A549 (cell line): ENCODE data around the gene DDIT3. TPM values are rescaled to one million over a fixed set of nuclear protein-coding genes. Genes with fewer than 3 reads are reported as not detected.

Source experiments
- ATAC-seq, 2 experiments: fragments of 200-7000 bp in 1 of 2; fragments of >200 bp in 1 of 2; cut with Nextera tagmentation in 1 of 2; cut with Tn5 transposase in 1 of 2; 3 replicates each; pipeline versions ENCODE4 v1.8.0 to v1.9.1; 2018 to 2020; ENCODE audit warnings: mild to moderate bottlenecking in 1 of 2, moderate library complexity in 1 of 2
- CTCF ChIA-PET: fragments of 300-600 bp; sonication (Branson Sonifier 250); formaldehyde crosslinking; extraction: SDS; loops from one replicate; lab custom pipeline; 2021; ENCODE audit warnings: antibody characterized with exemption, inconsistent platforms; lab: Yijun Ruan, JAX
- POLR2A ChIA-PET: fragments of 350-600 bp; formaldehyde crosslinking; extraction: SDS; loops from one replicate; lab custom pipeline; 2021; ENCODE audit warnings: antibody characterized with exemption, inconsistent platforms; lab: Yijun Ruan, JAX
- DNase-seq, 2 experiments: peaks; one replicate each; pipeline versions ENCODE4 v3.0.0 to v3.0.0-alpha.2; 2011 to 2016; ENCODE audit warnings: low read depth in 1 of 2, low spot score in 1 of 2
- FAIRE-seq: peaks from 2 replicates; lab custom pipeline; 2011; peaks lifted over from hg19 to GRCh38; lab: Jason Lieb, UNC
- H3K27ac ChIP-seq, 2 experiments: fragments of >200 bp; sonication (Bioruptor Twin); formaldehyde crosslinking; 3 replicates each; pipeline ENCODE4 v1.5.1; 2016 to 2017
- H3K4me1 ChIP-seq: fragments of >200 bp; sonication (Bioruptor Twin); formaldehyde crosslinking; 3 replicates; pipeline ENCODE4 v1.6.1; 2016
- H3K4me2 ChIP-seq: fragments of >200 bp; sonication (Bioruptor Twin); formaldehyde crosslinking; 3 replicates; pipeline ENCODE4 v1.6.1; 2016
- H3K4me3 ChIP-seq: fragments of >200 bp; sonication (Bioruptor Twin); formaldehyde crosslinking; 3 replicates; pipeline ENCODE4 v1.5.1; 2016
- H3K9me3 ChIP-seq: fragments of >200 bp; sonication (Bioruptor Twin); formaldehyde crosslinking; 3 replicates; pipeline ENCODE4 v1.6.1; 2016
- EHF ChIP-seq: fragments of 250-450 bp; sonication (Bioruptor Pico); IDR thresholded peaks from 2 replicates; pipeline ENCODE4 v1.5.0; 2020; ENCODE audit warnings: mild to moderate bottlenecking
- ELK1 ChIP-seq: fragments of 150-350 bp; IDR thresholded peaks from 2 replicates; pipeline ENCODE4 v1.6.1; 2014; ENCODE audit warnings: low read depth, mild to moderate bottlenecking, low read length
- EP300 ChIP-seq, 2 experiments: fragments of >200 bp; sonication (Bioruptor Twin); formaldehyde crosslinking; IDR thresholded peaks; 2 replicates in 1 of 2; 3 replicates in 1 of 2; pipeline ENCODE4 v1.6.1; 2016 to 2017
- ESRRA ChIP-seq: fragments of 150-350 bp; IDR thresholded peaks from 2 replicates; pipeline ENCODE4 v1.6.1; 2014; ENCODE audit warnings: mild to moderate bottlenecking, low read length, borderline replicate concordance
- FOSB ChIP-seq: fragments of 250-450 bp; sonication (Bioruptor Pico); IDR thresholded peaks from 2 replicates; pipeline ENCODE4 v1.5.0; 2020; ENCODE audit warnings: mild to moderate bottlenecking, moderate library complexity
- GATA3 ChIP-seq: IDR thresholded peaks from 2 replicates; pipeline ENCODE4 v1.6.1; 2012; ENCODE audit warnings: borderline replicate concordance
- HEYL ChIP-seq: fragments of 250-450 bp; sonication (Bioruptor Pico); IDR thresholded peaks from 2 replicates; pipeline ENCODE4 v1.8.0; 2021; ENCODE audit warnings: mild to moderate bottlenecking, moderate library complexity
- HOXA7 ChIP-seq: fragments of 250-450 bp; sonication (Bioruptor Pico); IDR thresholded peaks from 2 replicates; pipeline ENCODE4 v1.5.0; 2020; ENCODE audit warnings: mild to moderate bottlenecking, moderate library complexity
- JUN ChIP-seq, 2 experiments: fragments of >200 bp; sonication (Bioruptor Twin); formaldehyde crosslinking; IDR thresholded peaks; 2 replicates in 1 of 2; 3 replicates in 1 of 2; pipeline ENCODE4 v1.6.1; 2016 to 2017
- KDM5A ChIP-seq: fragments of 200-600 bp; sonication (generic); IDR thresholded peaks from 2 replicates; pipeline ENCODE4 v1.6.1; 2016; ENCODE audit warnings: antibody characterized with exemption, mild to moderate bottlenecking
- MAFK ChIP-seq: fragments of 450-650 bp; IDR thresholded peaks from 2 replicates; pipeline ENCODE4 v1.6.1; 2014; ENCODE audit not compliant: partially characterized antibody
- NPAS2 ChIP-seq: fragments of 250-450 bp; sonication (Bioruptor Pico); IDR thresholded peaks from 2 replicates; pipeline ENCODE4 v1.8.0; 2022; ENCODE audit warnings: mild to moderate bottlenecking, moderate library complexity, borderline replicate concordance
- NR3C1 ChIP-seq: fragments of >200 bp; sonication (Bioruptor Twin); formaldehyde crosslinking; IDR thresholded peaks from 3 replicates; pipeline ENCODE4 v1.6.1; 2017
- RARB ChIP-seq: fragments of 250-450 bp; sonication (Bioruptor Pico); IDR thresholded peaks from 2 replicates; pipeline ENCODE4 v1.8.0; 2021; ENCODE audit warnings: mild to moderate bottlenecking, moderate library complexity
- RFX5 ChIP-seq: fragments of 450-650 bp; IDR thresholded peaks from 2 replicates; pipeline ENCODE4 v1.7.1; 2014; ENCODE audit warnings: antibody characterized with exemption, mild to moderate bottlenecking, moderate library complexity
- TFCP2L1 ChIP-seq: fragments of 250-450 bp; sonication (Bioruptor Pico); IDR thresholded peaks from 2 replicates; pipeline ENCODE4 v1.5.0; 2021; ENCODE audit warnings: mild to moderate bottlenecking
- TP53 ChIP-seq: fragments of 250-450 bp; sonication (Bioruptor Pico); IDR thresholded peaks from 2 replicates; pipeline ENCODE4 v1.5.0; 2021; ENCODE audit warnings: mild to moderate bottlenecking, moderate library complexity
- ZC3H11A ChIP-seq: fragments of 450-650 bp; IDR thresholded peaks from 2 replicates; pipeline ENCODE4 v1.6.1; 2014; ENCODE audit warnings: antibody characterized with exemption, mild to moderate bottlenecking
- ZFP36 ChIP-seq: fragments of 450-650 bp; IDR thresholded peaks from 2 replicates; pipeline ENCODE4 v1.6.1; 2014; ENCODE audit warnings: borderline replicate concordance; ENCODE audit not compliant: partially characterized antibody
- ZNF302 ChIP-seq: fragments of 250-450 bp; sonication (Bioruptor Pico); IDR thresholded peaks from 2 replicates; pipeline ENCODE4 v1.9.0; 2021; ENCODE audit warnings: inconsistent platforms, mild to moderate bottlenecking, moderate library complexity
- ZSCAN20 ChIP-seq: fragments of 250-450 bp; sonication (Bioruptor Pico); IDR thresholded peaks from 2 replicates; pipeline ENCODE4 v1.8.0; 2022; ENCODE audit warnings: mild to moderate bottlenecking, moderate library complexity
- WGBS: methylation state at CpG from one replicate; pipeline ENCODE4 v1.1.6; 2017; ENCODE audit errors: missing lambda C conversion rate; 5-methylcytosine and 5-hydroxymethylcytosine counted together
- polyA plus RNA-seq, 4 experiments: library from polyadenylated mRNA; depleted of rRNA in 3 of 4; stranded (reverse); fragments of >200 nt; fragmentation: RNase III in 1 of 4; extraction: RNeasy Plus Mini Kit Qiagen cat#74134 plus additional on column Dnase treatment in 1 of 4; gene quantifications; 2 replicates in 3 of 4; 3 replicates in 1 of 4; pipeline ENCODE4 v1.2.3, GENCODE V29; 2011 to 2017

Gene DDIT3
- polyA plus RNA-seq, 2 of the 4 experiments (the other 2 are of a cell fraction), result 16.0 to 93.0 TPM

- POLR2A ChIA-PET, result no interaction called here
- H3K9me3 ChIP-seq, result no peaks in the 10 kb centered on the region
- FAIRE-seq (no peak), DNase-seq (no peak), ATAC-seq (no peak)
- CTCF ChIA-PET, result interaction anchor here (1.7 to 2.0 kb wide), 3 partner anchors 9 to 54 kb away, joined by 4 to 5 read pairs (median 4); no protein-coding TSS in a partner anchor
- no peak overlapping the region for H3K4me3 ChIP-seq
- no peak overlapping the region for H3K4me2 ChIP-seq
- no peak overlapping the region for H3K27ac ChIP-seq
- TF ChIP-seq ELK1 (no peak), GATA3 (no peak), JUN (IDR thresholded peaks at IDR 0.05) (peak; percentile 7 to 27; a peak in 1 of 5 replicates), ZFP36 (no peak), NPAS2 (CRISPR knock-in tag) (no peak), TP53 (CRISPR knock-in tag) (no peak), NR3C1 (no peak), RFX5 (no peak)
- TF ChIP-seq, all 56 proteins: peak for 1
- WGBS, result 87% methylated on average over 8 of the region's 10 CpGs
- peaks cover 14% of the 10 kb centered on the region for H3K4me1 ChIP-seq
Observed at GRCh38 chr12:57528831-57529555, 8.7 kb upstream of the DDIT3 start.

- DNase-seq, result no peak
- peaks cover 21% of the 10 kb centered on the region for H3K4me1 ChIP-seq
- 92% methylated on average over 9 of the region's 12 CpGs for WGBS
- POLR2A ChIA-PET, result no interaction called here
- H3K4me2 ChIP-seq, result no peak overlapping the region
- CTCF ChIA-PET, result interaction anchor here (0.6 to 2.0 kb wide), 3 partner anchors 10 to 346 kb away, joined by 3 to 5 read pairs (median 4); no protein-coding TSS in a partner anchor
- no peak for ATAC-seq
- no peaks in the 10 kb centered on the region for H3K9me3 ChIP-seq
- no peak overlapping the region for H3K4me3 ChIP-seq
- H3K27ac ChIP-seq, result no peak overlapping the region
- TF ChIP-seq MAFK (no peak), ZFP36 (no peak), RARB (CRISPR knock-in tag) (no peak), KDM5A (no peak), EP300 (IDR thresholded peaks at IDR 0.05) (no peak), EHF (CRISPR knock-in tag) (no peak), ZSCAN20 (CRISPR knock-in tag) (no peak), ESRRA (no peak), ZNF302 (CRISPR knock-in tag) (no peak), FOSB (no peak), ZC3H11A (no peak), HEYL (CRISPR knock-in tag) (no peak), HOXA7 (CRISPR knock-in tag) (no peak)
- no peak for FAIRE-seq
Observed at GRCh38 chr12:57528176-57528575, 7.9 kb upstream of the DDIT3 start.

DNA sequence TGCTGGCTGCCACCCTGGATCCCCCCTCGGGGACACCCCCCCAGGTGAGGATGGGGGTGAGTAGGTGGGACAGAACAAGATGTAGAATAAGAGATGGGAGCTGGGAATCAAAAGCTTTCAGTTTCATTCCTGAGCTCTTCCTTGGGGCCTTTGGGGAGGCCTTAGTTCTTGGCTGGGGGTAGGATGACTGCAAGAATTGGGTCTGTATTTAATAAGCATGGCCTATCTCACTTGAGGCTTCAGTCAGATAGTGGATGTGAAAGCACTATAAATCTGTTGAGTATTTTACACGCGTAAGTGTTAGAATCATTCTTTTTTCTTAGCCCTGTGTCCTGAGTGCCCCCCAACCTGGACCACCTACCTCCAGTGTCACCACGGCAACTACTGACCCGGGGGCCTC is 6.9 kb upstream of the DDIT3 start:
- no peak for TF ChIP-seq TFCP2L1 (CRISPR knock-in tag)
- FAIRE-seq, result no peak
- POLR2A ChIA-PET, result no interaction called here
- DNase-seq, result no peak
- peaks cover 21% of the 10 kb centered on the region for H3K4me1 ChIP-seq
- 82% methylated on average over 5 of the region's 5 CpGs for WGBS
- H3K9me3 ChIP-seq, result no peaks in the 10 kb centered on the region
- no peak for ATAC-seq
- CTCF ChIA-PET, result interaction anchor here (0.7 to 2.0 kb wide), 4 partner anchors 11 to 116 kb away, joined by 3 to 5 read pairs (median 4); no protein-coding TSS in a partner anchor
- H3K27ac ChIP-seq, result no peak overlapping the region; a peak in 1 of 6 replicates
- H3K4me2 ChIP-seq, result no peak overlapping the region
- no peak overlapping the region for H3K4me3 ChIP-seq
